ENCODE measurements around the gene ADGRE1. TPM values are rescaled to one million over a fixed set of nuclear protein-coding genes. Genes with fewer than 3 reads are reported as not detected.

Gene ADGRE1
- total and polyA plus RNA-seq, 2 of the 13 experiments (the other 11 are each of a cell fraction or from before 2014, with no cell fraction given) = not detected

- H3K4me1 ChIP-seq (ENCODE audit: insufficient read depth, low read length) = no peaks in the 10 kb centered on the region
- no peak overlapping the region for H3K4me3 ChIP-seq (replicated peaks in 1 of 3; ENCODE audit: insufficient read depth in 1 of 3, low read depth in 2 of 3, low read length in 3 of 3)
- BruUV-seq (replicated peaks) = no TSS peak
- POLR2A ChIA-PET = no interaction called here
- no peak overlapping the region for H3K27ac ChIP-seq (ENCODE audit: extremely low read length, insufficient read depth, low read length)
- DNase-seq (ENCODE audit: low spot score) (no peak), ATAC-seq (no peak), FAIRE-seq (no peak)
- WGBS (ENCODE audit: low lambda C conversion rate) = 12% methylated on average over 7 of the region's 7 CpGs
- H2AFZ ChIP-seq (ENCODE audit: low read length) = no peak overlapping the region
- in situ Hi-C loops (cut with HindIII; ENCODE audit: extremely low pct_ligation_motif_present, low pct_unique_long_range_greater_than_20kb) = no loop called here
- no peaks in the 10 kb centered on the region for H3K27me3 ChIP-seq (ENCODE audit: control insufficient read depth in 1 of 2, insufficient read depth in 2 of 2, low read length in 2 of 2)
- H3K9me3 ChIP-seq (ENCODE audit: low read length) = 0 out of 2 replicates have a peak, but pooled peaks cover 5% of the 10 kb centered on the region
- CTCF ChIA-PET (ENCODE audit: low intra/inter-chr PET ratio, low total read pairs) = no interaction called here
- intact Hi-C loops (cut with micrococcal nuclease; ENCODE audit: unreplicated experiment) = no loop called here
- H3K4me2 ChIP-seq (ENCODE audit: low read depth, low read length) = no peak overlapping the region
- TF ChIP-seq ZNF878 (CRISPR knock-in tag; IDR thresholded peaks at IDR 0.05) (no peak), SAP130 (CRISPR knock-in tag; IDR thresholded peaks at IDR 0.05; ENCODE audit: low read depth) (no peak)
- no peaks in the 10 kb centered on the region for H4K20me1 ChIP-seq (ENCODE audit: insufficient read depth, low read length)
- no peaks in the 10 kb centered on the region for H3K36me3 ChIP-seq (replicated peaks in 1 of 2; ENCODE audit: control insufficient read depth in 1 of 2, insufficient read depth in 2 of 2, low read length in 2 of 2)
- no peak overlapping the region for H3K9ac ChIP-seq (ENCODE audit: insufficient read depth, low read depth, low read length)
- no peaks in the 10 kb centered on the region for H3K79me2 ChIP-seq (ENCODE audit: insufficient read depth, low read length)
These were observed 38.0 kb downstream of the ADGRE1 start for GRCh38 chr19:6925386-6925785.

- H3K4me2 ChIP-seq (ENCODE audit: low read depth, low read length) = no peak overlapping the region
- no peaks in the 10 kb centered on the region for H3K27me3 ChIP-seq (ENCODE audit: control insufficient read depth in 1 of 2, insufficient read depth in 2 of 2, low read length in 2 of 2)
- no peak overlapping the region for H3K27ac ChIP-seq (ENCODE audit: extremely low read length, insufficient read depth, low read length)
- no peaks in the 10 kb centered on the region for H3K4me1 ChIP-seq (ENCODE audit: insufficient read depth, low read length)
- no peaks in the 10 kb centered on the region for H3K79me2 ChIP-seq (ENCODE audit: insufficient read depth, low read length)
- no peaks in the 10 kb centered on the region for H3K36me3 ChIP-seq (replicated peaks in 1 of 2; ENCODE audit: control insufficient read depth in 1 of 2, insufficient read depth in 2 of 2, low read length in 2 of 2)
- ATAC-seq = no peak
- POLR2A ChIA-PET = no interaction called here
- H3K4me3 ChIP-seq (replicated peaks in 1 of 3; ENCODE audit: insufficient read depth in 1 of 3, low read depth in 2 of 3, low read length in 3 of 3) = no peak overlapping the region
- H3K9me3 ChIP-seq (ENCODE audit: low read length) = 0 out of 2 replicates have a peak, but pooled peaks cover 6% of the 10 kb centered on the region
- no peak for DNase-seq (ENCODE audit: low spot score)
- peak; percentile 21 for FAIRE-seq
- no peak overlapping the region for H3K9ac ChIP-seq (ENCODE audit: insufficient read depth, low read depth, low read length)
- no peaks in the 10 kb centered on the region for H4K20me1 ChIP-seq (ENCODE audit: insufficient read depth, low read length)
- CTCF ChIA-PET (ENCODE audit: low intra/inter-chr PET ratio, low total read pairs) = no interaction called here
- in situ Hi-C loops (cut with HindIII; ENCODE audit: extremely low pct_ligation_motif_present, low pct_unique_long_range_greater_than_20kb) = no loop called here
- 52% methylated on average over 14 of the region's 15 CpGs for WGBS (ENCODE audit: low lambda C conversion rate)
- intact Hi-C loops (cut with micrococcal nuclease; ENCODE audit: unreplicated experiment) = no loop called here
- BruUV-seq (replicated peaks) = no TSS peak
- H2AFZ ChIP-seq (ENCODE audit: low read length) = no peak overlapping the region
- TF ChIP-seq LRRFIP1 (CRISPR knock-in tag; conservative IDR thresholded peaks at IDR 0.05) = no peak
- no peak for TF ChIP-seq HHEX (CRISPR knock-in tag; IDR thresholded peaks at IDR 0.05)
- TF ChIP-seq TARDBP (CRISPR knock-in tag; IDR thresholded peaks at IDR 0.05) = no peak
- TF ChIP-seq DNMT3B (CRISPR knock-in tag; conservative IDR thresholded peaks at IDR 0.05) = no peak
- TF ChIP-seq HMG20B (CRISPR knock-in tag; conservative IDR thresholded peaks at IDR 0.05) = no peak
- no peak for TF ChIP-seq HBP1 (CRISPR knock-in tag; IDR thresholded peaks at IDR 0.05; ENCODE audit: low read depth)
- no peak for TF ChIP-seq ARID2 (CRISPR knock-in tag; IDR thresholded peaks at IDR 0.05; ENCODE audit: borderline replicate concordance)
- TF ChIP-seq ZBTB7B (CRISPR knock-in tag; IDR thresholded peaks at IDR 0.05) = no peak
- no peak for TF ChIP-seq ETS1 (CRISPR knock-in tag; IDR thresholded peaks at IDR 0.05)
- no peak for TF ChIP-seq HNRNPH1 (optimal IDR thresholded peaks at IDR 0.05; ENCODE audit: low read depth, low read length)
- no peak for TF ChIP-seq ZNF567 (CRISPR knock-in tag; IDR thresholded peaks at IDR 0.05; ENCODE audit: borderline replicate concordance)
These were observed 38.7 kb downstream of the ADGRE1 start for GRCh38 chr19:6925801-6926751.

Measured in HepG2 (cell line).